SH-SY5Y (cell line): ENCODE results near the gene VIT.

Experiments
- GATA2 ChIP-seq: IDR thresholded peaks from 2 replicates; pipeline ENCODE4 v1.6.1; 2011; ENCODE audit warnings: mild to moderate bottlenecking, low read depth, low read length
- GATA3 ChIP-seq: IDR thresholded peaks from 2 replicates; pipeline ENCODE4 v1.6.1; 2011; ENCODE audit warnings: low read depth, mild to moderate bottlenecking, low read length, moderate library complexity

DNA sequence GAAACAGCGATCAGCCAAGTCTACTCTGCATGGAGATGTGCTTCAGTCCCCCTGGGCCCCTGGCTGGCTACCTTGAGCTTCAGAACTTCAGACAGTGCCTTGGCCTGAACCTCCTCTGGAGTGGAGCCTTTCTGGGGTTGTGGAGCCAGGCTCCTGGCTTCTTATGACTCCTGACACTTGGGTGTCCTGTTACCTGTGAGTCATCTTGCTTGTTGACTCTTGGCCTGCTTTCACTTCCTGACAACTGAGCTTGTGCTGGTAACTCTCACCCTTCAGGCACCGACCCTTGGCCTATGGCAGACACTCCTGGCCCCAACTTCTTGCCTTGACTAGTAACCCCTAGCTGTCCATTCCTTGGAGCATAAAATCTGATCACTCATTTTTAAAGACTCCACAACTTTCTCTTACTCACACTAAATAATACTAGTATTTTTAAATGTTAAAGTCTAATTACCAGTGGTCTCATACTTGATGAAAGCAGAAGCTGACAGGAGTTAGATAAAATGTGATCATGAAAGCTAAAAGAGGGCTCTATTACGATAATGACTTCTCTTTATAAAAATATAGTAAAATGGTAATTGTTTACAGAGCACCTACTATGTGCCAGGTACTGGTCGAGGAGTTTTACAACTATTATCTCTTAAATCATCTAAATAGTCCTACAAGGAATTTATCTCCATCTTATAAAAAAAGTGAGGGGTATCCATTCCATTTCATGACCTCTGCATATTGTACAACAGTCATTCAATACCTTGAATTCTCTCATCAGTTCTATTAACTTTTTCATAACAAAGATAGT lies 46.3 kb upstream of the VIT start:
- TF ChIP-seq GATA3 (no peak), GATA2 (no peak)
